HEK293 (cell line): Measurements from ENCODE around the gene ITGB4.

Source experiments
- CTCF ChIA-PET: fragments of 350-600 bp; formaldehyde crosslinking; extraction: SDS; loops from one replicate; lab custom pipeline; 2021; ENCODE audit warnings: antibody characterized with exemption; lab: Yijun Ruan, JAX
- POLR2A ChIA-PET: fragments of 300-600 bp; formaldehyde crosslinking; extraction: SDS; loops from one replicate; lab custom pipeline; 2020; ENCODE audit warnings: antibody characterized with exemption, inconsistent platforms; lab: Yijun Ruan, JAX
- H3K27ac ChIP-seq: fragments of 200-500 bp; sonication (Bioruptor generic); 2 replicates; pipeline ENCODE4 v1.5.1; 2014; ENCODE audit warnings: low read depth, low read length, control low read depth, inconsistent platforms; ENCODE audit errors: extremely low read depth
- H3K36me3 ChIP-seq, 2 experiments: fragments of 200-500 bp in 1 of 2; sonication (Bioruptor generic) in 1 of 2; 1 replicate in 1 of 2; 2 replicates in 1 of 2; pipeline ENCODE4 v1.5.1; 2014 to 2017; ENCODE audit warnings: inconsistent platforms in 2 of 2, low read length in 2 of 2; ENCODE audit not compliant: control insufficient read depth in 2 of 2, insufficient read depth in 1 of 2
- H3K4me1 ChIP-seq: fragments of 200-500 bp; sonication (Bioruptor generic); 2 replicates; pipeline ENCODE4 v1.5.1; 2014; ENCODE audit warnings: mild to moderate bottlenecking, low read length, inconsistent platforms; ENCODE audit not compliant: control insufficient read depth, insufficient read depth
- H3K4me3 ChIP-seq: 2 replicates; pipeline ENCODE4 v1.5.1; 2011; ENCODE audit warnings: low read depth, mild to moderate bottlenecking, control low read depth, low read length, moderate library complexity
- H3K9me3 ChIP-seq: fragments of 200-500 bp; sonication (Bioruptor generic); 2 replicates; pipeline ENCODE4 v1.5.1; 2014; ENCODE audit warnings: low read depth, low read length, inconsistent platforms; ENCODE audit not compliant: control insufficient read depth, insufficient read depth
- GFI1B ChIP-seq: fragments of 450-650 bp; formaldehyde crosslinking; IDR thresholded peaks from 2 replicates; pipeline ENCODE4 v1.5.1; 2016; ENCODE audit warnings: missing biosample characterization, missing genetic modification characterization
- KLF17 ChIP-seq: fragments of 450-650 bp; formaldehyde crosslinking; IDR thresholded peaks from 2 replicates; pipeline ENCODE4 v1.5.1; 2016; ENCODE audit warnings: missing biosample characterization, missing genetic modification characterization
- KLF9 ChIP-seq: fragments of 450-650 bp; formaldehyde crosslinking; IDR thresholded peaks from 2 replicates; pipeline ENCODE4 v1.5.1; 2016; ENCODE audit warnings: missing biosample characterization, missing genetic modification characterization, low read depth
- REST ChIP-seq: fragments of 450-650 bp; formaldehyde crosslinking; IDR thresholded peaks from 2 replicates; pipeline ENCODE4 v1.5.1; 2016; ENCODE audit warnings: missing biosample characterization, missing genetic modification characterization
- ZBTB48 ChIP-seq: fragments of 450-650 bp; formaldehyde crosslinking; IDR thresholded peaks from 2 replicates; pipeline ENCODE4 v1.5.1; 2016; ENCODE audit warnings: missing biosample characterization, missing genetic modification characterization
- ZFP3 ChIP-seq: fragments of 450-650 bp; formaldehyde crosslinking; IDR thresholded peaks from 2 replicates; pipeline ENCODE4 v1.5.1; 2016; ENCODE audit warnings: low read depth, missing biosample characterization, missing genetic modification characterization
- ZNF121 ChIP-seq: fragments of 450-650 bp; formaldehyde crosslinking; IDR thresholded peaks from 2 replicates; pipeline ENCODE4 v1.5.1; 2016; ENCODE audit warnings: missing biosample characterization, missing genetic modification characterization
- ZNF146 ChIP-seq: fragments of 450-650 bp; formaldehyde crosslinking; IDR thresholded peaks from 2 replicates; pipeline ENCODE4 v1.5.1; 2016; ENCODE audit warnings: missing biosample characterization, missing genetic modification characterization
- ZNF18 ChIP-seq: fragments of 450-650 bp; formaldehyde crosslinking; IDR thresholded peaks from 2 replicates; pipeline ENCODE4 v1.5.1; 2016; ENCODE audit warnings: missing biosample characterization, missing genetic modification characterization
- ZNF24 ChIP-seq: fragments of 450-650 bp; formaldehyde crosslinking; IDR thresholded peaks from 2 replicates; pipeline ENCODE4 v1.5.1; 2016; ENCODE audit warnings: missing biosample characterization, missing genetic modification characterization
- ZNF311 ChIP-seq: fragments of 450-650 bp; formaldehyde crosslinking; IDR thresholded peaks from 2 replicates; pipeline ENCODE4 v1.5.1; 2017; ENCODE audit warnings: missing biosample characterization, missing genetic modification characterization, borderline replicate concordance
- ZNF362 ChIP-seq: fragments of 450-650 bp; formaldehyde crosslinking; IDR thresholded peaks from 2 replicates; pipeline ENCODE4 v1.5.1; 2016; ENCODE audit warnings: missing biosample characterization, missing genetic modification characterization
- ZNF473 ChIP-seq: fragments of 450-650 bp; formaldehyde crosslinking; IDR thresholded peaks from 2 replicates; pipeline ENCODE4 v1.5.1; 2017; ENCODE audit warnings: missing biosample characterization, missing genetic modification characterization
- ZNF501 ChIP-seq: fragments of 450-650 bp; formaldehyde crosslinking; IDR thresholded peaks from 2 replicates; pipeline ENCODE4 v1.5.1; 2016; ENCODE audit warnings: missing biosample characterization, missing genetic modification characterization
- ZNF521 ChIP-seq: fragments of 450-650 bp; formaldehyde crosslinking; IDR thresholded peaks from 2 replicates; pipeline ENCODE4 v1.5.1; 2017; ENCODE audit warnings: missing biosample characterization, mild to moderate bottlenecking, missing genetic modification characterization
- ZNF544 ChIP-seq: fragments of 450-650 bp; formaldehyde crosslinking; IDR thresholded peaks from 2 replicates; pipeline ENCODE4 v1.5.0; 2017; ENCODE audit warnings: missing biosample characterization, missing genetic modification characterization
- ZNF626 ChIP-seq: fragments of 450-650 bp; sonication (Bioruptor Pico); formaldehyde crosslinking; IDR thresholded peaks from 2 replicates; pipeline ENCODE4 v1.5.1; 2018; ENCODE audit warnings: missing biosample characterization, missing genetic modification characterization, inconsistent platforms
- ZNF639 ChIP-seq: fragments of 450-650 bp; formaldehyde crosslinking; IDR thresholded peaks from 2 replicates; pipeline ENCODE4 v1.5.1; 2016; ENCODE audit warnings: missing biosample characterization, missing genetic modification characterization
- ZNF76 ChIP-seq: fragments of 450-650 bp; formaldehyde crosslinking; IDR thresholded peaks from 2 replicates; pipeline ENCODE4; 2016; ENCODE audit warnings: low read depth, missing biosample characterization, missing genetic modification characterization, borderline replicate concordance
- ZNF768 ChIP-seq: fragments of 450-650 bp; formaldehyde crosslinking; IDR thresholded peaks from 2 replicates; pipeline ENCODE4 v1.5.1; 2018; ENCODE audit warnings: missing biosample characterization, mild to moderate bottlenecking, missing genetic modification characterization

Gene ITGB4

GRCh38 chr17:75803883-75804282 lies 82.6 kb downstream of the ITGB4 start:
- POLR2A ChIA-PET: interaction anchor here (0.6 to 2.4 kb wide), 2 partner anchors 8 to 24 kb away, joined by 3 to 15 read pairs; a partner anchor contains a TSS

GRCh38 chr17:75806822-75807500 lies 85.7 kb downstream of the ITGB4 start:
- Histone ChIP-seq H3K36me3 (peaks cover 13 to 41% of the 10 kb centered on the region in 2 experiments; a peak in 2 of 3 replicates), H3K27ac (peak overlapping the region; percentile 46; the same call in 1 of the 2 replicates), H3K9me3 (no peaks in the 10 kb centered on the region), H3K4me3 (no peak overlapping the region), H3K4me1 (peaks cover 9% of the 10 kb centered on the region)
- POLR2A ChIA-PET: interaction anchor here (0.5 to 2.8 kb wide), 6 partner anchors 10 to 703 kb away, joined by 3 to 10 read pairs (median 4); partner anchors contain the start of gene WBP2
- no peak for TF ChIP-seq ZNF121 (tag by site-specific recombination)
- no peak for TF ChIP-seq ZNF639 (tag by site-specific recombination)
- TF ChIP-seq ZNF146: no peak
- no peak for TF ChIP-seq ZNF18
- no peak for TF ChIP-seq KLF17 (tag by site-specific recombination)
- no peak for TF ChIP-seq KLF9 (tag by site-specific recombination)
- no peak for TF ChIP-seq ZNF501
- TF ChIP-seq ZNF768: no peak
- TF ChIP-seq ZNF76: no peak
- CTCF ChIA-PET: interaction anchor here (0.6 to 1.6 kb wide), 3 partner anchors 34 to 204 kb away, joined by 3 to 5 read pairs (median 4); no protein-coding TSS in a partner anchor

More at GRCh38 chr17:75803883-75804282, 82.6 kb downstream of the ITGB4 start:
- Histone ChIP-seq H3K4me1 (peaks cover 5% of the 10 kb centered on the region), H3K9me3 (no peaks in the 10 kb centered on the region), H3K4me3 (no peak overlapping the region), H3K36me3 (peaks cover 24 to 35% of the 10 kb centered on the region in 2 experiments; a peak in 2 of 3 replicates), H3K27ac (peak overlapping the region; percentile 16; the same call in 1 of the 2 replicates)
- TF ChIP-seq REST (no peak), ZNF544 (tag by site-specific recombination) (no peak), KLF17 (tag by site-specific recombination) (no peak), ZNF311 (no peak), ZNF24 (tag by site-specific recombination) (no peak), ZNF362 (tag by site-specific recombination) (no peak), ZNF146 (no peak), GFI1B (tag by site-specific recombination) (no peak), ZNF521 (no peak), ZNF473 (no peak), ZBTB48 (no peak), ZNF626 (no peak), ZFP3 (tag by site-specific recombination) (no peak)
- CTCF ChIA-PET: interaction anchor here (0.6 to 1.8 kb wide), 5 partner anchors 8 to 123 kb away, joined by 3 to 7 read pairs (median 5); no protein-coding TSS in a partner anchor
